Limb (tissue), 2 donors: Measurements from ENCODE around the gene PRKCQ.
"Not testable (repeated sequence)": the region's sequence is repeated elsewhere in the genome, so short reads cannot be mapped to it uniquely, and the experiment has no call there.

Experiments
- DNase-seq, 2 donors: peaks; one replicate each; pipeline ENCODE4 v3.0.0-alpha.2; 2016; ENCODE audit errors: extremely low spot score in 2 of 2

PRKCQ gene

GRCh38 chr10:6492896-6493295, 87.2 kb downstream of the PRKCQ start:
- no peak for DNase-seq

- no peak for DNase-seq
These were observed 88.1 kb downstream of the PRKCQ start for GRCh38 chr10:6491841-6492609.

GRCh38 chr10:6490614-6491013, 89.5 kb downstream of the PRKCQ start:
- DNase-seq = no peak

- DNase-seq = no peak
These were observed 92.2 kb downstream of the PRKCQ start for GRCh38 chr10:6487920-6488319.

DNA sequence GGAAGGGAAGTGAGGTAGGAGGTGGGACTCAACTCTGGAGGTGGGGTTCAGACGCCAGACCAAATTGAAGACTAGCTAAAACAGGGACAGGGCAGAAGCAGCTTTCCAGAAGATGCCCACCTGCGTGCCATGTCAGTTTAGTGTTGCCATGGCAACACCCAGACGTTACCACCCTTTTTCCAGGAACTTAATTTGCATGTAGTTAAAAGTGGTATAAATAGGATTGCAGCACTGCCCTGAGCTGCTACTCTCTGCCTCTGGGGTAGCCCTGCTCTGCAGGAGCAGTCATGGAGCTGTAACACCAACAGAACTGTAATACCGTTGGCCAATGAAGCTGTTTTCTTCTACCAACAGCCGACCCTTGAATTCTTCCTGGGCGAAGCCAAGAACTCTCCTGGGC, 93.8 kb downstream of the PRKCQ start:
- DNase-seq = no peak

GRCh38 chr10:6482737-6483357, 97.2 kb downstream of the PRKCQ start:
- no peak for DNase-seq

- DNase-seq = no peak
These were observed 101.4 kb downstream of the PRKCQ start for GRCh38 chr10:6478722-6479121.

- DNase-seq = no peak
These were observed 103.1 kb downstream of the PRKCQ start for GRCh38 chr10:6476989-6477388.

- no peak for DNase-seq
These were observed 105.2 kb downstream of the PRKCQ start for GRCh38 chr10:6474871-6475270.

DNA sequence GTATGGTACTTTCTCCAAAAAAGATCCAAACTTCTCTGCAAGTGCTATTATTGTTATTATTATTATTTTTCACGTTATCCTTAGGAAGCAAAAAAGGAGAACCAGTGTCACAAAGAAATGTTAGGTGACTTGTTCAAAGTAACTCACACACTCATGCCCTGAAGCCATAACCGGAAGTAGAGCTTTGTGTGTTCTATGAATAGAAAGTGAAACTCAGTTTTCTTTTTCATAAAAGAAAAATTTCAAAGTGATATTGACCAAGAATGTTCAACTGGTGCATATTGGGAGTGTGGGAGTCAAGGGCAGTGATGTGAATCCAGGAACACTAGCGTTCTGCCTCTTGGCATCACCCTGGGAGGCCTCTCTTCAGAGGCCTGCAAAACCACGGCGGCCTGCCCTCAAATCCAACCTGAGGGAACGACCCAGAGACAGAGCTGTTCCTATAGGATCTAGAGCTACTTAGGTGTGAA, 106.1 kb downstream of the PRKCQ start:
- no peak for DNase-seq

DNA sequence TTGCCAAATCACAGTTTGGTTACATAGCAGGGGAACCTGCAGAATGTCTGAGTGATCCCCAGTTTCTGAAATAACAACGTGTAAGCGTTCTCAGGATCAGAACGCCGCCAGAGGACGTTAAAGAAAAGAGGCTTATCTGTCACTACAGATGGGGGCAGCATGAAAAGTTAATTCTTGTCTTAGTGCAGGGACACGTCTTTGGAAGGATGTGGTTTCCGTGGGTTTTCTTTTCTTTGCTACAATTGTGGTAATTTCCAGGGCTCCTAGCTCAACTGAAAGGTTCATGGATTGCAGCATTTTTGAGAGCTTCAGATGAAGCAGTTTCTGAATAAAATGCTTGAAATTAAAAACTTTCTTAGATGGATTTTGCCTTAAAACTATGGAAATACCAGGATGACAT, 106.6 kb downstream of the PRKCQ start:
- no peak for DNase-seq

GRCh38 chr10:6472710-6473005, 107.4 kb downstream of the PRKCQ start:
- DNase-seq = not testable (repeated sequence)

DNA sequence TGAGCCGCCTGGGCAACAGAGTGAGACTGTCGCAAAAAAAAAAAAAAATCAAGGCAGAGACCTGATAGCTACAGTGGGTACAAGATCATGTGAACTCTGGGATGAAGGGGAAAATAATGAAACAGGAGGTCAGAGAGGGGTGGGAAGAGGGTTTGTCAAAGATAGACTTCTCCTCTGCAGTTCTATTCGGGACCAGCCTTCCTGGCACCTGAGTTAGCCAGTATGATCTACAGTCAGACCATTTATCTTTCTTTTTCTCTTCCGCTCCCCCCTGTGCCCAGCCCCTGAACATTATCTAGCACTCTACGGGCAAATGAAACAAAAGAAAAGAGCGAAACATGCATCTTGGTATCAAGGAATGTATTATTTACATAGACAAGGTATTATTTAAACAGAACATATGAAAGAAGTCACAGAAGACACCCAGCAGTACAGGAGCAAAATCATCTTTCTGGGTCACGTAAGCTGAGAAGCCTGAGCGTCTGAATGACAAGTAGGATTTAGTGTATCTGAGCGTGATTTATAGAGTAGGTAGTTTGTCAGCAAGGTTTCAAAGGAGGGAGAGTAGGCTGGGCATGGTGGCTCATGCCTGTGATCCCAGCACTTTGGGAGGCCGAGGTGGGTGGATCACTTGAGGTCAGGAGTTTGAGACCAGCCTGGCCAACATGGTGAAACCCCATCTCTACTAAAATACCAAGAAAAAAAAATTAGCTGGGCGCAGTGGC, 109.0 kb downstream of the PRKCQ start:
- DNase-seq = no peak

- DNase-seq = no peak
These were observed 110.4 kb downstream of the PRKCQ start for GRCh38 chr10:6469661-6470060.

DNA sequence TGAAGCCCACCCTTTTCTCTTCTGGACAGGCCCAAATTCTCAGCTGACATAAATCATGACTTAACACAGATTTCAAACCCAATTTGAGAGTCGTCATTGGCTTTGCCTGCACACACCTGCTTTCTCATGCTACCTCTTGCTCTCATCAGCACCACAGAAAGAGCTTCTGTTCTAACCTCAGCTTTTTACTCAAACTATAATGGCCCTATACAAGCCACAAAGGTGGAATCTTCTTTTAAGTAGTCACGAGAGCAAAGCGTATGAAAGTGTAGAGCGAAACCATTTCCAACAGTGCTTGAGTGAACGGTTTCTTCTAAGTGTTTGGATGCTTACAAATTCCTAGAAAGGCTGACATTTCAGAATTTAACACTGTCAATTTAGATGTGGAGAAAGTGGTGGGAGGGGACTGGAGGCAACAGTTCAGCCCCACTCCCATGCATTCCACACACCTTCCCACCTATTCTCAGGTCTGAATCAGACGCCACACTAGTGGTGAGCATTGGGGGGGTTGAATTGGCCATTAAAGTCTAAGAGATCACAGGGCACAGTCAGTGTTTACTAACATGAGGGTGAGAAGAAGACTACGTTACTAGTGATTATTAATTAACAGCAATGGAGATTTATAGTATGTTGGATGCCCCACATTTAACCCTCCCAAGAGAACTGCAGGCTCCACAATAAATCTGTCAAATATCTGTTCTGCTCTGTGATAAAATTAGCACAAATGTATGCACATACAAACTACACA, 114.0 kb downstream of the PRKCQ start:
- DNase-seq = no peak

DNA sequence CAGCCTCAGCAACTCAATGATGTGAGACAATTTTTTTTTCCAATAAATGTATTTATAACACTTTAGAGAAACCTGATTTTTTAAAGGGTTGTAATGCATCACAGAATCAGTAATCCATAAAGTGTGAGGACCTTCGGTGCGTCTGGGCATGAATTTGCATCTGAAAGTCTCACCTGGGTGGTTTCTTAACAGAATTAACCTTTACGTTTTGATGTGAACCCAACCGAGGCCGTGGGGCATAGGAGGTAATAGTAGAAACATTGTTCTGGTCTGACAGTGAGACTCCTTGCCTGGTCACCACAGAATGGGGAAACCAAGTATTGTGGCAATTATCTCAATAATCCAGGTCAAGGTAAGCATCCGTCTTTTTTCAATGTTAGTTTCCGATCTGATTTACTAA, 114.6 kb downstream of the PRKCQ start:
- no peak for DNase-seq

DNA sequence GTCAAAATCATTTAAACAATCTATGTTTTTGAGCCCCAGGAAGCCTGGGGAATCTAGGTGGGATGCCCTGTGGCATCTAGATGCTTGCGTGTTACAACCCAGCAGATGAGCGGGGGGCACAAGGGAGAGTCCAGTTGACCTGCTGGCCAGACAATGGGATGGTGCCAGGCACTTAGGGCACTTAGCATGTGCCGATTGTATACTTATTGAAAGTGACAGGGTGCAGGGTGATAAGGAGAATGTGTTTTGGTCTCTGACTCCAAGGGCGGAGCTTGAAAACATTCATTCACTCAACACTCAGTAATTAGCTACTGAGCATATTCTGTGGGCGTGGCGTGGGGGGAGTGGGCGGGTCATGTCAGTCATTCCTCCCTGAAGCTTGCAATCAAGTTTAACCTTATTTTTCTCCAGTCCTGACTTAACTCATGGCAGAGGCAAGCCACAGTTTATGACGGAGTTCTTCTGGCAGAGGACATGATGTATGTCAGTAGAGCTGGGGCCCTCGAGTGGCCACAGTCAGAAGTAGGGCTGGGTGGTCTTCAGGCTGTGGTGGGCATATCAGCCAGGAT, 115.1 kb downstream of the PRKCQ start:
- DNase-seq = no peak

DNA sequence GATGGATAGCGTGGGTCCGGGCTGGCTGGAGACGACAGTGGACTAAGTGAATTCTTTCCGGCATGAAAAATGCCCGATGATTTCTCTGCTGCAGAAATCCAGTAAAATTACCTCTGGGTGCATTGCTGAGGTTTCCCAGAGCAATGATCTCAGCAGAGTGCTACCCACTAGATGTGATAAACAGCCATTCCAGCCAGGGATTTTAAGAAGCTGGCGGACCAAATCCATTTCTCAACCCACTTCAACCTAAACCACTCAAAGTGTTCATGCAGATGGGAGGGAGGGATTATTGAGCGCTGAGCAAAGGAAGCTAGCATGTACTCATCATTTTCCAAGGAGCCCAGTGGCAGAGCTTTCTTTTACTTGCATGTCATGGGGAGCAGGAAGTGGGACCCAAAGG, 116.7 kb downstream of the PRKCQ start:
- no peak for DNase-seq

GRCh38 chr10:6461961-6462360, 118.1 kb downstream of the PRKCQ start:
- no peak for DNase-seq

- no peak for DNase-seq
These were observed 119.1 kb downstream of the PRKCQ start for GRCh38 chr10:6460861-6461409.

DNA sequence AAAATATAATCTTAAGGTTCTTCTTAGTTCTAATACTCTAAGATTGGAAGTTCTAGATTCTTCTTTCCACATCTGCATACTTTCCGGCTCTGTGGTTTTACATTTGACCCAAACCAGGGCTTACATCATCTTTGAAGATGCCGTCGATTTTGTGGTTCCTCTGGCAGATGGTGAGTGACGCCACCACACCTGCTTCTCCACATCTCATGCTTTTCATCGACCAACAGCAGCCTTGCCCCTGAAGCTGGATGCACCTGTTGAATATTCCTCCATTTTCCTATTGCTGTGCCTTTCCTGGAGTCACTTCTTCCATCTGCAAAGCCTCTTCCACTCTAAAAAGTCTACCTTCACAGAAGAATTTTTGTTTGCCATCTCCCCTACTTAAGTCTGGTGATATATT, 121.3 kb downstream of the PRKCQ start:
- DNase-seq = no peak
